GM23338 (cell line): ENCODE data around the gene CCNYL1. TPM values are rescaled to one million over a fixed set of nuclear protein-coding genes. Genes with fewer than 3 reads are reported as not detected.

Experiments used
- ATAC-seq: fragments of 200-7000 bp; cut with Tn5 transposase; 3 replicates; pipeline ENCODE4 v1.9.1; 2020
- DNase-seq: peaks from one replicate; pipeline ENCODE4 v3.0.0-alpha.2; 2015; ENCODE audit warnings: low spot score
- H2AFZ ChIP-seq: fragments of 200-600 bp; sonication (generic); 2 replicates; pipeline ENCODE4 v1.8.0; 2016; ENCODE audit warnings: antibody characterized with exemption, mild to moderate bottlenecking, moderate library complexity
- H3F3A ChIP-seq: fragments of 200-600 bp; sonication (generic); replicated peaks from 2 replicates; pipeline ENCODE4 v1.8.0; 2017; ENCODE audit warnings: antibody characterized with exemption, mixed run types, low read depth
- H3K27ac ChIP-seq: fragments of 200-600 bp; sonication (generic); 2 replicates; pipeline ENCODE4 v1.6.1; 2016; ENCODE audit warnings: low read depth
- H3K27me3 ChIP-seq: fragments of 200-600 bp; sonication (generic); 2 replicates; pipeline ENCODE4 v1.8.0; 2016; ENCODE audit warnings: mild to moderate bottlenecking, mixed run types, moderate library complexity; ENCODE audit not compliant: insufficient read depth
- H3K36me3 ChIP-seq: fragments of 200-600 bp; sonication (generic); 2 replicates; pipeline ENCODE4 v1.8.0; 2016; ENCODE audit warnings: mild to moderate bottlenecking; ENCODE audit not compliant: insufficient read depth
- H3K4me1 ChIP-seq: fragments of 200-600 bp; sonication (generic); 2 replicates; pipeline ENCODE4 v1.8.0; 2016; ENCODE audit warnings: mild to moderate bottlenecking, moderate library complexity; ENCODE audit not compliant: insufficient read depth
- H3K4me2 ChIP-seq: fragments of 200-600 bp; sonication (generic); 2 replicates; pipeline ENCODE4 v1.7.1; 2017; ENCODE audit warnings: mixed run types
- H3K4me3 ChIP-seq: fragments of 200-600 bp; sonication (generic); 2 replicates; pipeline ENCODE4 v1.6.1; 2016; ENCODE audit warnings: mixed run types
- H3K79me2 ChIP-seq: fragments of 200-600 bp; sonication (generic); replicated peaks from 2 replicates; pipeline ENCODE4 v1.8.0; 2017; ENCODE audit warnings: mild to moderate bottlenecking; ENCODE audit not compliant: insufficient read depth
- H3K9me2 ChIP-seq: fragments of 200-600 bp; sonication (generic); 2 replicates; pipeline ENCODE4 v1.8.0; 2017; ENCODE audit not compliant: insufficient read depth
- H4K20me1 ChIP-seq: fragments of 200-600 bp; sonication (generic); replicated peaks from 2 replicates; pipeline ENCODE4 v1.8.0; 2017; ENCODE audit warnings: mild to moderate bottlenecking; ENCODE audit not compliant: insufficient read depth
- H3K27ac Mint-ChIP-seq: 2 replicates; pipeline ENCODE4 v1.8.0; 2020; ENCODE audit warnings: inconsistent platforms, mild to moderate bottlenecking, moderate library complexity, mixed read lengths
- H3K27me3 Mint-ChIP-seq: 3 replicates; pipeline ENCODE4 v1.8.0; 2022; ENCODE audit warnings: low read depth, mild to moderate bottlenecking, moderate library complexity, mixed read lengths, inconsistent platforms; ENCODE audit not compliant: insufficient read depth, poor library complexity
- H3K36me3 Mint-ChIP-seq: 3 replicates; pipeline ENCODE4 v1.8.0; 2021; ENCODE audit warnings: low read depth, mild to moderate bottlenecking, inconsistent platforms, moderate library complexity, mixed read lengths
- H3K4me1 Mint-ChIP-seq: 3 replicates; pipeline ENCODE4 v1.8.0; 2020; ENCODE audit warnings: mild to moderate bottlenecking, inconsistent platforms, mixed read lengths
- H3K4me3 Mint-ChIP-seq: 3 replicates; pipeline ENCODE4 v1.8.0; 2021; ENCODE audit warnings: moderate library complexity, mild to moderate bottlenecking, inconsistent platforms, mixed read lengths
- H3K9me3 Mint-ChIP-seq: 3 replicates; pipeline ENCODE4 v1.8.0; 2020; ENCODE audit warnings: moderate library complexity, mild to moderate bottlenecking, inconsistent platforms, mixed read lengths
- EZH2 ChIP-seq: fragments of 200-600 bp; sonication (generic); IDR thresholded peaks from one replicate; pipeline ENCODE4 v1.8.0; 2017; ENCODE audit warnings: antibody characterized with exemption, mild to moderate bottlenecking, low read depth; ENCODE audit not compliant: unreplicated experiment
- EZH2phosphoT487 ChIP-seq: fragments of 200-600 bp; sonication (generic); IDR thresholded peaks from one replicate; pipeline ENCODE4 v1.8.1; 2018; ENCODE audit warnings: antibody characterized with exemption; ENCODE audit not compliant: unreplicated experiment
- POLR2AphosphoS5 ChIP-seq: IDR thresholded peaks from 2 replicates; pipeline ENCODE4 v1.6.1; 2016; ENCODE audit warnings: antibody characterized with exemption, low read depth
- STAT1 ChIP-seq: IDR thresholded peaks from one replicate; pipeline ENCODE4 v1.6.1; 2016; ENCODE audit warnings: antibody characterized with exemption; ENCODE audit not compliant: unreplicated experiment
- ZNF114 ChIP-seq: fragments of 250-450 bp; sonication (Bioruptor Pico); IDR thresholded peaks from 2 replicates; pipeline ENCODE4 v1.5.0; 2020; ENCODE audit warnings: mild to moderate bottlenecking, moderate library complexity
- ZNF331 ChIP-seq: fragments of 250-450 bp; sonication (Bioruptor Pico); IDR thresholded peaks from 2 replicates; pipeline ENCODE4 v1.5.0; 2020; ENCODE audit warnings: low read depth, mild to moderate bottlenecking, moderate library complexity
- ZNF462 ChIP-seq: fragments of 250-450 bp; sonication (Bioruptor Pico); IDR thresholded peaks from 2 replicates; pipeline ENCODE4 v1.5.0; 2020; ENCODE audit warnings: mild to moderate bottlenecking, moderate library complexity
- polyA plus RNA-seq: library from polyadenylated mRNA; unstranded; fragments of >200 nt; fragmentation: Nextera tagmentation; extraction: Ambion mirVana; gene quantifications from 2 replicates; pipeline ENCODE4 v1.2.1, GENCODE V29; 2016
- total RNA-seq: library from RNA; depleted of rRNA; stranded (reverse); fragments of >200 nt; shearing (Covaris generic); gene quantifications from 2 replicates; pipeline ENCODE4 v1.2.3, GENCODE V29; 2014

CCNYL1 gene
- total and polyA plus RNA-seq, 2 experiments from 2014 or later = 19.6 to 32.1 TPM

DNA sequence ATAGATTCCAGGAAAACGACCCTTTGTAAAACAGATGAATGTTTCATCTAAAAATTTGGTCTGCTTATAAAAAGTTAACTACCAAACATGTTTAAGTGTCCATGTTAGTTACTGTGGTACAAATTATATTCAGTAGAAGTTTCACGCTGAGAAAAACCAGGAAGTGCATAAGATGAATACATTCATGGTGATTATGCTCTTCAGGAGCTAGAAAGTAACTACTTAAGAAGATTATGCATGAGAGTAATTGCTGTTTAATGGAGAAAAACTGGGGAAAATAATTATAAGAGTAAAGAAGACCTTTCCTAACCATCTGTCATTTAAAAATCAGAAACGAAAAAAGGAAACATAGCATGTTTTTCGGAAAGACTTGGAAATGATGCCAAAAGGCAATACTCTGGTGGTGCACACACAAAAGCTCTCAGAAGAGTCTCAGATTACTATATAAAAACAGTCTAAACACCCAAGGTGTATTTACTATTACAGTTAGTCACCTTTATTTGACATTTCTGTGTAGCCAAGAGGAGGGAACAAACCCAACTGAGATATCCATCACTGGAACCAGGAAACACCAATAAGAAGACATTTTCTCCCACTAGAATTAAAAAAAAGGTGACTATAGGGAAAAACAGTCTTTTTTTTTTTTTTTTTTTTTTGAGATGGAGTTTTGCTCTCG lies 47.4 kb upstream of the CCNYL1 start (continued):
- TF ChIP-seq ZNF462 (no peak), ZNF331 (CRISPR knock-in tag) (no peak), STAT1 (no peak), ZNF114 (CRISPR knock-in tag) (no peak)

DNA sequence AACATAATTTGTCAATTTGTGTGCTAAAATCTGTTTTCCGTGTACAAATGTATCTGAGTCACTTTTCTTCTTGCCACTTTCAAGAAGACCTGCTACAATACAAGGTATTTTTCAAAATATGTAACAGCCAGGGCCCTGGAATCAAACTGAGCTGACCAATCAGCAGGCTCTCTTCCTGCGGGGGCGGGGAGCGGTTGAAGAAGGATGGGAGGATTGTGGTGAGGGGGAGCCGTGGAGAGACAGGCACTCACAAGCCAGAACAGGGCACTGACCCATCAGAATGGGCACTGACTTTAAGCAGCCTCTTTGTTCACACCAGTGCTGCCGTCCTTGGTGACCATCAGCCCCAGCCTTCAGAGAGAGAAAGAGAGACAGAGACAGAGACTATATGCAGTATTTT lies 40.6 kb upstream of the CCNYL1 start:
- H3K4me1 Mint-ChIP-seq = peaks cover 20% of the 10 kb centered on the region
- Histone ChIP-seq H3K4me1 (peaks cover 13% of the 10 kb centered on the region; the same call in 1 of the 2 replicates), H3K27me3 (no peaks in the 10 kb centered on the region), H3K27ac (no peak overlapping the region), H4K20me1 (no peaks in the 10 kb centered on the region), H3K79me2 (no peaks in the 10 kb centered on the region), H2AFZ (peak overlapping the region; percentile 69; the same call in 1 of the 2 replicates), H3K4me2 (no peak overlapping the region), H3K36me3 (no peaks in the 10 kb centered on the region), H3K4me3 (no peak overlapping the region), H3K9me2 (no peaks in the 10 kb centered on the region), H3F3A (no peaks in the 10 kb centered on the region; the same call in 1 of the 2 replicates)
- peaks cover 5% of the 10 kb centered on the region for H3K27me3 Mint-ChIP-seq
- H3K4me3 Mint-ChIP-seq = no peak overlapping the region
- H3K9me3 Mint-ChIP-seq = no peaks in the 10 kb centered on the region
- DNase-seq (peak; percentile 44), ATAC-seq (peak; percentile 65)
- H3K36me3 Mint-ChIP-seq = no peaks in the 10 kb centered on the region
- H3K27ac Mint-ChIP-seq = 0 out of 2 replicates have a peak overlapping the region, but pooled peaks have one; percentile 37
- TF ChIP-seq EZH2 (no peak), ZNF462 (no peak), EZH2phosphoT487 (no peak), POLR2AphosphoS5 (no peak)
